KOPT-K1 (cell line): ENCODE data around the gene PSMB8.
A peak's percentile ranks its signal among the peaks of the same experiment; 100 is the strongest.

ENCODE experiments used
- H3K27ac ChIP-seq: fragments of 200-600 bp; sonication (generic); 2 replicates; pipeline ENCODE4 v1.5.1; 2016; ENCODE audit warnings: antibody characterized with exemption, mild to moderate bottlenecking, low read depth, low read length; ENCODE audit not compliant: poor library complexity, severe bottlenecking
- H3K36me3 ChIP-seq: fragments of 200-600 bp; sonication (generic); 2 replicates; pipeline ENCODE4 v1.5.1; 2017; ENCODE audit warnings: antibody characterized with exemption, mild to moderate bottlenecking, low read length, moderate library complexity; ENCODE audit not compliant: insufficient read depth
- H3K9me3 ChIP-seq: fragments of 200-600 bp; sonication (generic); 2 replicates; pipeline ENCODE4 v1.5.1; 2017; ENCODE audit warnings: antibody characterized with exemption, low read length, mild to moderate bottlenecking; ENCODE audit not compliant: insufficient read depth, poor library complexity, severe bottlenecking

The PSMB8 gene

DNA sequence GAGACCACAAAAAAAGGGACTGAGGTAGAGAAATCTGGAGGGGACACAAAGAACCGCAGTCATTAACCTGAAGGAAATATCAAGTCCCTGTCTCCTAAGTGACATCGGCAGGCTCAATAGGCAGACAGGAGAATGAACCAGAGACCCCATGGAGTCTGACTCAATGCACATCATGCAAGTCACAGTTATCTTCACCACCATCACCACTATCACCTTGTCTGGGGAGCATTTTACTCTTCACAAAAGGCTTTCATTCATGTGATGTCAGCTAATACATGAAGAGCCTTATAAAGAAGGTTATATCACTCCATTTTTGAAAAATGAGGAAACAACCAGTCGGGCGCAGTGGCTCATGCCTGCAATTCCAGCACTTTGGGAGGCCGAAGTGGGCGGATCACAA, 5.3 kb upstream of the PSMB8 start:
- no peak overlapping the region for H3K27ac ChIP-seq
- peaks cover 57% of the 10 kb centered on the region for H3K36me3 ChIP-seq
- H3K9me3 ChIP-seq: no peaks in the 10 kb centered on the region

DNA sequence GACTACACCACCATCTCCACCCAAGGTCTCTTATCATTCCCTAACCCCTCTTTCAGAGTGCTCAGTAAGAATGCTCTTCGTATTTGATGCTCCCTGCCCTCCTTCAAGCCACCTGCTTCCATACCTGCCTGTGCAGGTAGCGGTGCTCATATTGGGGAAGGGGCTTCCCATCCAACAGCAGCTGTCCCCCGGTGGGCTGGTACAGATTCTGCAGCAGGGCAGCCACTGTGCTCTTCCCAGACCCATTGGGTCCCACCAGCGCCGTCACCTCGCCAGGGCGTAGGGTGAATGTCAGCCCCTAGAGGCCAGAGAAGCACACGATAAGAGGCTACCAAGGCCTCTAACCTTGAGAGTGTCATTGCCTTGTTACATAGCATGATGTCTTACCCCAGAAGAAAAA, 3.9 kb upstream of the PSMB8 start:
- no peak overlapping the region for H3K27ac ChIP-seq
- no peaks in the 10 kb centered on the region for H3K9me3 ChIP-seq
- H3K36me3 ChIP-seq: peaks cover 58% of the 10 kb centered on the region

DNA sequence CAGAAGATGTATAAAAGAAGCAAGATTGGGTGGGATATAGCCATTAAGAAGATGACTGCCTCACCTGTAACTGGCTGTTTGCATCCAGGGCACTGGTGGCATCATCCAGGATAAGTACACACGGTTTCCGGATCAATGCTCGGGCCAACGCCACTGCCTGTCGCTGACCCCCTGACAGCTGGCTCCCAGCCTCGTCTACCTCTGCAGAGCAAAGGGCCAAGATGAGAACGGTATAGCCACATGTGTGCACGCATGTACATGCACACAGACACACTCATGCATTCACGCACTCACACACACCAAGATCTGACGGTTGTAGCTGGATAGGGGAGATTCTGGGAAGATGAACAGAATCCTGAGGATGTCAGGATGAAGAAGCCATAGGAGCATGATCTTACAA, 3.2 kb upstream of the PSMB8 start:
- peaks cover 66% of the 10 kb centered on the region for H3K36me3 ChIP-seq

DNA sequence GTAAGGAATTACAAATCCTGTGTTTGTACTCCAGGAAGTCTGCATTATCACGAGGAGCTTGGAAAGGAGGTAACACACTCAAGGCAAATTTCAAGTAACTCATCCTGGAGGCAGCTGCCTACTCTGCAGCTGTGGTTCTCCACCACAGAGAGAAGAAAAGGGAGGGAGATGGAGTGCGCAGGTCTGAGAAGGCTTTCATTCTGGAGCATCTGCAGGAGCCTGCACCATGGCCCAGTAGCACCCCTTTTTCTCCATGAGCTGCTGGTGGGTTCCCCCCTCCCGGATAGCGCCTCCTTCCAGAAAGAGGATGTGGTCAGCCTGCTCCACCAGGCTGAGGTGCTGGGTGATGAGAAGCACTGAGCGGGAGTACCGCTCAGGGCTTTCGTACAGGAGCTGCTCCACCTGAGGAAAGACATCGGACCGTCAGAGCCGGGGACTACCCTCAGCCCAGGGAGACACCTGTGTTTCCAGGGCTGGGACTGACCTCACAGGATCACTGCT, 1.6 kb upstream of the PSMB8 start:
- Histone ChIP-seq H3K36me3 (peaks cover 70% of the 10 kb centered on the region), H3K9me3 (no peaks in the 10 kb centered on the region), H3K27ac (peak overlapping the region; percentile 99)

More for the DNA sequence above, 3.2 kb upstream of the PSMB8 start:
- H3K27ac ChIP-seq: no peak overlapping the region
- H3K9me3 ChIP-seq: no peaks in the 10 kb centered on the region

DNA sequence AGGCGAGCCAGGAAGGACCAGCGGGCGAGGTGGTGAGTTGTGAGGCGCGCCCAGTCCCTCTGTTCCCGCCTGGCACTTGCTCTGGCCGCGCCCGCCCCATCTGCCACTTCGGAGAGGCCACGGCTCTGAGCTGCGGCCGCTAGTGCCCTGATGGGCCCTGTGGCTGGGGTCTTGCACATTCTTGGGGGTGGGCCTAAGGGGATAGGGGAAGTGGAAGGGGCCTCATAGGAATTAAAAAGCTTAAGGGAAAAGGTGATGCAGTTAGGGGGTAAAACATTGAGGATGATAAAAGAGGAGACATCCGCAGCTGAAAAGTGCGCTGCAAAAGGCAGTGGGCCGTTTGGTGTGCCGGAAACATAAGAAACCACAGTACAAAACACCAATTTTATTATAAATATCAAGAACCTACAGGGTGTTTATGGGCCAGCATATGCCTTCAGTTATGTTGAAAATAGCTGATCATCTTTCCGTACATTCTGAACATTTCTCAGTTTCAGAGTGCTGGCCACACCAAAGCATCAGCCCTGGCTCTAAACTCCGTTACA, 1.1 kb upstream of the PSMB8 start:
- Histone ChIP-seq H3K9me3 (no peaks in the 10 kb centered on the region), H3K27ac (peak overlapping the region; percentile 99), H3K36me3 (peaks cover 70% of the 10 kb centered on the region)

DNA sequence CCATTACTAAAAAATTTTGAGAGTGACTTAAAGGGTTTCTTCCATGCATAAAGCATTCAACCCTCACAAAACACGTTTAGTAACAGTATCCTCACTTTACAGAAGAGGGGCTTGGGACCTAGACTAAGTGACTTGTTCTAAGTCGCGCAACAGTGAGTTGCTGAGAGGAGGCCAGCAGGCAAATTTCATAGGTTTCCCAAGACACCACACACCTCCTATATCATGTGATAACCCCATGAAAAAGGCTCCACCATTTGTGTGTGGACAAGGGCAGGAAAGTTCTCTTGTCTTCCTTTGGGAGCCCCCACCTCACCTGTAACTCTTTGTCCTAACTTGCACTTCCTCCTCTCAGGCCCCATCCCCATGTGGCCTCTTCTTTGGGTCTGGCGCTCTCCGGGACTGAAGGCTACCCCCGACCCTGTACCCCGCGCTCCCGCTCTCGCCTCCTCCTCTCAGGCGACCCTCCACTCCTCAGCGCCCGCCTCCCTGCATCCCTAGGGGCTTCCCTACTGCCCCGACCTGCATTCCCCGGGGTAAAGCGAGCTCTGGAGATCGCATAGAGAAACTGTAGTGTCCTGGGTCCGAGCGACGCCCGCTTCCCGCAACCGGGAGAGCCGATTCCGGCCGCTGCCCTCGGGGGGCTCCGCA, 392 bp downstream of the PSMB8 start:
- H3K36me3 ChIP-seq: peaks cover 62% of the 10 kb centered on the region
- no peaks in the 10 kb centered on the region for H3K9me3 ChIP-seq
- H3K27ac ChIP-seq: peak overlapping the region; percentile 99

DNA sequence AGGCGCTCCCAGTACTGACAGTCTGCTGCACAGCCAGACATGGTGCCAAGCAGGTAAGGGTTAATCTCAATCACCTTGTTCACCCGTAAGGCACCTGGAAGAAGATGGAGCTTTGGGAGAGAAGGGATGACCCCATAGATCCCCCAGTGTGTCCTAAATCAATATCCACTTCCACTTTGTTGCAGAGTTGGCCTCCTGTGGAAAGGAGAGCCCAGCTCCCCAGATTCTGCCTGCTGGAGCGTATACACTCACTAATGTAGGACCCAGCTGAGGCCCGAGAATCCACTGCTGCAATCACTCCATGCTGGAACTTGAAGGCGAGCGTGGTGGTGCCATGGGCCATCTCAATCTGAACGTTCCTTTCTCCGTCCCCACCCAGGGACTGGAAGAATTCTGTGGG, 1.2 kb downstream of the PSMB8 start:
- Histone ChIP-seq H3K27ac (peak overlapping the region; percentile 99), H3K36me3 (peaks cover 54% of the 10 kb centered on the region), H3K9me3 (no peaks in the 10 kb centered on the region)

DNA sequence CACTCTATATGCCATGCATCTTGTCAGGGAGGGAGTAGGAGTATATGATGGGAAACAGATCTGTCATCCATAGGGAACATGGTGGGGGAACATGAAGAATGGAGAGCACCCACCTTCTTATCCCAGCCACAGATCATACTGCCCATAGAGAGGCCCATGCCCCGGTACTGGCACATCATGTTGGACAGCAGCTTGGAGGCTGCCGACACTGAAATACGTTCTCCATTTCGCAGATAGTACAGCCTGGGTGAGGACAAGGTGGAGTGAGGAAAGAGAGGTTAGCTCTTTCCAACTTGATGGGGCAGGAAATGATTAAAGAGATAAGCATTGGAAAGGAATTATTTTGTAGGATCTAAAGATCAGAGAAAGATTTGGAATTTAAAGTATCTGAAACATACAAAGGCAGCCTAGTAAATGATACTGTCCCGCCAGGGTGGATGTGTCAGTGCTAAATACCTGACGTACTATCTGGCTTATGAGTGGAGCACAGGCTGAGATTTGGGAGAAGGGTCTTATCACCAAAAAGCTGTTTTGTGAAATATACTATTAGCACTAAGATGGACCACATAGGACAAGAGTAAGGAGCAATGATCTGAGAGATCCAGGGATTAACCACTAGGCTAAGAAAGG, 1.7 kb downstream of the PSMB8 start:
- H3K36me3 ChIP-seq: peaks cover 49% of the 10 kb centered on the region
- no peaks in the 10 kb centered on the region for H3K9me3 ChIP-seq
- peak overlapping the region; percentile 99 for H3K27ac ChIP-seq

DNA sequence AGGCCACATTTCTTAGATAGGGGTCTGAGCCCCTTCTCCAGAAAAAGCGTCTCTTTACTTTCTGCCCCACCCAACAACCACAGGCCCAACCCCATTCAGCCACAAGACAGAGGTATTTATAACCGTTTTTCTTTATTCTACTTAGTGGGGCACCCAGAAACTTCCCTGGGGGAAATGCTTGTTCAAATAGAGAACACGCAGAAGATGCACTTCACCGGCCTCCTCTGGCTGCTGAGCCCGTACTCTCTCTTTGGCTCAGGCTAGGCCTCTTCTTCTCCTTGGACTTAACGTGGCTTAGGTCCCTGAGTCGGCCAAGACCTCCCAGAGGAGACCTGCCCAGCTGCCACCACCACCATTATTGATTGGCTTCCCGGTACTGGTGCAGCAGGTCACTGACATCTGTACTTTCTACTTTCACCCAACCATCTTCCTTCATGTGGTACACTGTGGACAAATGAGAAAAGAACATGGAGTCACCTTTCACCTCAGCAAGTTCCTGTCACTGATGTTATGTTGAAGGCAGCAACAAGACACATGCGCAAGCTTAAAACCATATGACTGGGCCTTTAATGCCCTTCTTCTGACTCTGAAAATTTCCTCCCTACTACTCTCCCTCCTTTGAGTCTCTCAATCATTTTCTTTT, 3.1 kb downstream of the PSMB8 start:
- Histone ChIP-seq H3K36me3 (peaks cover 48% of the 10 kb centered on the region), H3K9me3 (no peaks in the 10 kb centered on the region), H3K27ac (peak overlapping the region; percentile 99)

DNA sequence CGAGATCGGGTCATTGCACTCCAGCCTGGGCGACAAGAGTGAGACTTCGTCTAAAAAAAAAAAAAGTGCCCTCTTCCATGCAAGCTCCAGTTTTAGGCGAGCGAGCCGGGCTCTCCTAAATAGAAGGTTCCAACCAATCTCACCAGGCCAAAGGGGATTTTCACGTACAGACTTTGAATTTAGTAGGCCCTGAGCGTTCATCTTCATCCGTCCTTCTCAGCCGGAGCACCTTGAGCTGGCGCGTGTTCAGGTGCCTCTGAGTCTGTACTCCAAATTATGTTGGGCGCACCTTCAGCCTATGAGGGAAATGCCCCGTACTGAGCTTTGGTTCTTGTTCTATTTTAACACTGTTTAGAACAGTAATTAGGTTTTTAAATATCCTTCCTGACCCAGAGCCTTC, 4.5 kb downstream of the PSMB8 start:
- peaks cover 60% of the 10 kb centered on the region for H3K36me3 ChIP-seq
- H3K27ac ChIP-seq: peak overlapping the region; percentile 99

DNA sequence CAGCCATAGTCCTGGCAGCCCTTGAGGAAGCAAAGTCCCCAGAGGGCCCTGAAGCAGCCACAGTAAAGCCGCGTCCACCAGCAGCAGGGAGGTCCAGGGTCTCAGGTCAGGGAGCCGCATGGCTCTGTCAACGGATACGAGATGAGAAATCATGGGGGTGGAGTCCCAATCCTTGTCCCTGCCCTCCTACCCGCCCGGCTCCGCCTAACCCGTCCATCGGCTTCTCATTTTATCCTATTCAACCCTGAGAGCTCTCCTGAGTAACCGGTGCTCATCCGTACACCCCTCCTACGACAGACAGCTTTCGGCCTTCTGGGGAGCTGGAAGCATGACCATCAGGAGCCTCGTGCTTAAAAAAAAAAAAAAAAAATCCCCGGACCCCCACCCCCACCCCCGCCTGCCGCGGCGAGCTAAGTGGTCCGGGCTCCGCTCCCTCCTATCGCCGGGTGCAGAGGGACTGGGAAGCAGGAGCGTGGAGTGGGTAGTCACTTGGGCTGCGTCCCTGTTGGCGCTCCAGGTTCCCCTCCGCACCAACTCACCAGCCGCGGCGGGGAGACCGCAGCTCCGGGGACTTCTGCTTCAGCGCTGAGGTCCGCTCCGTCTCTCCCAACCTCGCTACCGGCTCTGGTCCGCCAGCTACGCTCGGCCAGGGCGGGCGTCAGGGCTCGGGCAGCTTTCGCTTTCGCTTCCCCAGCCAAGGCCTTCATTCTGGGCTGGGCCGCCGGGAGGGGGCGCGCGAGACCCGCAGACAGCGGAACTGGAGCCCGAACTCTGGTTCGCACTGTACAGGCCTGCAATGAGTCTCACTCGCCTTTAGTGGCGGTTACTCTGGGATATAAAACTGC, 5.5 kb downstream of the PSMB8 start, which contains the start of gene TAP2:
TSS of gene TAP2 (minus strand) at position 626 of the 845 bp plus-strand sequence. CDS start at position 120, 506 bp downstream.
- Histone ChIP-seq H3K9me3 (no peaks in the 10 kb centered on the region), H3K27ac (peak within 1 kb of the TSS; percentile 99), H3K36me3 (peaks cover 70% of the 10 kb centered on the region)

More for the DNA sequence above, 4.5 kb downstream of the PSMB8 start:
- H3K9me3 ChIP-seq: no peaks in the 10 kb centered on the region

DNA sequence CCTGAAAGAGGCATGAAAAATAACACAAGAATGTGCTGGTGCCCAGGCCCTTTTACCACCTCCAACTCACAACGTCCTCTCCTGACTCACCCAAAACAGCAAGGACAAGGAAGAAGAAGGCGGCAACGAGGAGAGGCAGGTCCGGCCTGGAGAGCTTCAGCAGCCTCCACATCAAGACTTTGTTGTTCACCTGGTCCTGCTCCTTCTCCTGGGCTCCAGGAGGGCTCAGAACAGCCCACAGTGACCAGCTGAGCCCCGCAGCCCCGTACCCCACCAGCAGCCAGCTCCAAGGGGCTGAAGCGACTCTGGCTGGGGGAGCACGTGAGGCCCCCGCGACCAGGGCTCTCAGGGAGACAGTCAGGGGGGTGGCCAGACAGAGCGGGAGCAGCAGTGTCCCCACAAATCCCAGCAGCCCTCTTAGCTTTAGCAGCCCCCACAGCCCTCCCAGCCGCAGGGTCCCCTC, 6.2 kb downstream of the PSMB8 start:
- Histone ChIP-seq H3K9me3 (no peaks in the 10 kb centered on the region), H3K27ac (peak overlapping the region; percentile 92), H3K36me3 (peaks cover 74% of the 10 kb centered on the region)

DNA sequence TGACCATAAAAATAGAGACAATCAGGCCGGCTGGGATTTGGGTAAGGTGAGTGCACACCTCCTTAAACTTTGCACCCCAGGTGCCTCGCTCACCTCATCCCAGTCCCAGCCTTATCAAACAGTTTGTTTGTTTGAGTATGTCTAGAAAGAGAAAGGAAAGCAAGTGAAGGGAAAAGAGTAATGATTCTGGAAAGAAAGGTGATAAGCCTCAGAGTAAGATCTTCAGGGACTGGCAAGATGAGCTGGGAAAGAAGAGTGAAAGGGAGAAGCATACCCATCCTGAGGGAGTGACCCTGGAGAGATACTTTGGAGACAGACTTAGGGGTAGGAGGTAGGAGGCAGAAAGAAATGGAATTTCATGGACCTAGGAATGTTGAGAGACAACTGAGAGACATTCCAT, 7.0 kb downstream of the PSMB8 start:
- Histone ChIP-seq H3K27ac (no peak overlapping the region), H3K36me3 (peaks cover 74% of the 10 kb centered on the region), H3K9me3 (no peaks in the 10 kb centered on the region)

DNA sequence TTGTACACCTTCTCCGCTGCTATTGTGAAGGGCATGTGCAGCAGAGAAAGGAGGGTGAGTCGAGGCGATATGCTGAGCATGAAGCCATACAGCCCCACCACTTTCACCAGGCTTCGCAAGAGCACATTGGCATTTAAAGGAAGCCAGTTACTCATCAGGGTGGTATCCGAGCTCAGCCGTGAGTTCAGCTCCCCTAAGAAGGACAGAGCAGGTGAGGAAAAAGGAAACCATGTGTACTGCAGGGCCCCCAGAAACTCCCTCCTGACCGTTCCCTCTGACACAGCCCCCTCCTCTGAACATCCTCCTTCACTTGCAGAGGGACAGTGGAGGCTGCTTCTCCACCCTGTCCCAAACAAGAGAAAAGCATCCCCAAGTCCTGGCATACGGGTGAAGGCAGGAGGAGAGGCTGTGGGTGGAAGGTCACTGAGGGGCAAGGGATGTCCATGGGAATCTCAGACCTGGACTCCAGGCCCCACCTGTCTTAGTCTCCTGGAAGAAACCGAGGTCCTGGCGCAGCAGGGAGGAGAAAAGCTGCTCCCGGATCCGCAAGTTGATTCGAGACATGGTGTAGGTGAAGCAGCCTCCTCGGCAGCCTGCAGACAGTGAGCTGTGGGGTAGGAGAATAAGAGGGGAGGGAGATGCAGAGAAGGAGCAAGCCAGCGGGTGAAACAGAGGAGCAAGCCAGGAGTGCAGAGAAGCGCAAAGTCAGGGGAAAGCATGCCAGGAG, 8.5 kb downstream of the PSMB8 start:
- Histone ChIP-seq H3K27ac (no peak overlapping the region), H3K9me3 (no peaks in the 10 kb centered on the region), H3K36me3 (peaks cover 75% of the 10 kb centered on the region)
